ENCODE data around the gene FOXE1.

The FOXE1 gene

GRCh38 chr9:97847474-97848214, 5.4 kb upstream of the FOXE1 start:
- Histone ChIP-seq H3K4me3 (ENCODE audit: low read depth in 1 of 2, low read length in 2 of 2) (no peak overlapping the region), H3K4me1 (ENCODE audit: control insufficient read depth in 1 of 2, insufficient read depth in 2 of 2, low read length in 2 of 2) (peaks cover 0 to 4% of the 10 kb centered on the region in 2 donors), H3K27me3 (ENCODE audit: control insufficient read depth in 1 of 2, insufficient read depth in 2 of 2, low read length in 2 of 2) (peaks cover 59 to 81% of the 10 kb centered on the region in 2 donors), H3K27ac (ENCODE audit: low read depth, low read length) (no peak overlapping the region), H3K9me3 (ENCODE audit: control insufficient read depth in 1 of 2, low read length in 2 of 2) (no peaks in the 10 kb centered on the region), H3K9ac (ENCODE audit: low read depth in 1 of 2, low read length in 2 of 2) (no peak overlapping the region), H3K36me3 (ENCODE audit: control insufficient read depth in 1 of 2, insufficient read depth in 2 of 2, low read length in 2 of 2) (no peaks in the 10 kb centered on the region)

DNA sequence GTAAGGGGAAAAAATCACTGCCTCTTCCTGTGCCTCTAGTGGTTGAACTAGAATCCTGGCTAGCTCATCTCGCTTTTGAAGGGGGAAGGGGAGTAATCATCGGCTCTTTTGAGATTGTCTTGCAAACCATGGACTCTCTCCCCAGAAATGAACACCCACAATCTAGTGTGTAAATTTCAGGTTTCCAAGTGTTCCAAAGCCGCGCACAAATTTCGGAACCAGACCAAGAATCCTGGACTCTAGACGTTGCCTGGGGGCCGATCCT, 4.9 kb upstream of the FOXE1 start:
- Histone ChIP-seq H3K27ac (ENCODE audit: low read depth, low read length) (no peak overlapping the region), H3K4me3 (ENCODE audit: low read depth in 1 of 2, low read length in 2 of 2) (no peak overlapping the region), H3K4me1 (ENCODE audit: control insufficient read depth in 1 of 2, insufficient read depth in 2 of 2, low read length in 2 of 2) (peaks cover 0 to 5% of the 10 kb centered on the region in 2 donors), H3K9me3 (ENCODE audit: control insufficient read depth in 1 of 2, low read length in 2 of 2) (no peaks in the 10 kb centered on the region), H3K9ac (ENCODE audit: low read depth in 1 of 2, low read length in 2 of 2) (no peak overlapping the region), H3K27me3 (ENCODE audit: control insufficient read depth in 1 of 2, insufficient read depth in 2 of 2, low read length in 2 of 2) (peaks cover 62 to 81% of the 10 kb centered on the region in 2 donors), H3K36me3 (ENCODE audit: control insufficient read depth in 1 of 2, insufficient read depth in 2 of 2, low read length in 2 of 2) (no peaks in the 10 kb centered on the region)

DNA sequence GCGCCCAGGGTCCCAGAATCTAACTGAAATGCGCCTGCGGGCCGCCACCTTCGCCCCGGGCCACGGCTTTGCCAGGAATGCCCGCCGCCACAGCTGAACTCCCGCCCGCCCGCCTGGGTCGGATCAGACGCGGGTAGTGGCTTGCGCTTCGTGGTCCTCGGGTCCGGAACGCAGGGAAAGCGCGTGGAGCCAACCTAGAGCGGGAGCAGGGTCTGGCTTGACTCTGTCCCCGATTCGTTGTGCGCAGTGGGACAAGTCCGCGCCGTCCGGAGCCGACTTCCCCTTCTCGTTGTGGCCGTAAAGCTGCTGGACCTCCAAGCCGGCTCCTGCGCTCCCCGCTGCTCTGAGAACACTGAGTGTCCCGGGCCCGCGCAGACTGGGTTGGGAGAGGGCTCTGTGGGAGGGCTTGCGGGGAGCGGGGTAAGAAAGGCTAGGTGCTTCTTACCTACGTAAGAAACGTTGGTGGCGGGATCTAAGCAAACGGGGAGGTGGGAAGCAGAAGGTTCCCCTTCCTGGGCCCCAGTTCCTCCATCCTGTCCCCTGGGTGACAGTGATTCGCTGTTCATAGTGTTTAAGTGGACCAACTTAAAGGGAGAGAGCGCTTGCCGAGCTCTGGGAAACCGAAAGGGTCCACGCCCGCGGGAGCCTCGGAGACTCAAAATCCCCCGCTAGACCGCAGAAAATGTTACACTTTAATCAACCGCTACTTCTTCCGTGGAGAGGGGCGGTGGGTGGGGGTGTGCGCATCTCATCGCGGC, 4.4 kb upstream of the FOXE1 start:
- H3K9ac ChIP-seq (ENCODE audit: low read depth in 1 of 2, low read length in 2 of 2) = no peak overlapping the region
- H3K9me3 ChIP-seq (ENCODE audit: control insufficient read depth in 1 of 2, low read length in 2 of 2) = no peaks in the 10 kb centered on the region
- no peaks in the 10 kb centered on the region for H3K36me3 ChIP-seq (ENCODE audit: control insufficient read depth in 1 of 2, insufficient read depth in 2 of 2, low read length in 2 of 2)
- peak overlapping the region; percentile 43 to 48 for H3K4me3 ChIP-seq (ENCODE audit: low read depth in 1 of 2, low read length in 2 of 2)
- H3K27me3 ChIP-seq (ENCODE audit: control insufficient read depth in 1 of 2, insufficient read depth in 2 of 2, low read length in 2 of 2) = peaks cover 65 to 82% of the 10 kb centered on the region in 2 donors
- H3K27ac ChIP-seq (ENCODE audit: low read depth, low read length) = no peak overlapping the region
- peaks cover 0 to 7% of the 10 kb centered on the region in 2 donors for H3K4me1 ChIP-seq (ENCODE audit: control insufficient read depth in 1 of 2, insufficient read depth in 2 of 2, low read length in 2 of 2)

DNA sequence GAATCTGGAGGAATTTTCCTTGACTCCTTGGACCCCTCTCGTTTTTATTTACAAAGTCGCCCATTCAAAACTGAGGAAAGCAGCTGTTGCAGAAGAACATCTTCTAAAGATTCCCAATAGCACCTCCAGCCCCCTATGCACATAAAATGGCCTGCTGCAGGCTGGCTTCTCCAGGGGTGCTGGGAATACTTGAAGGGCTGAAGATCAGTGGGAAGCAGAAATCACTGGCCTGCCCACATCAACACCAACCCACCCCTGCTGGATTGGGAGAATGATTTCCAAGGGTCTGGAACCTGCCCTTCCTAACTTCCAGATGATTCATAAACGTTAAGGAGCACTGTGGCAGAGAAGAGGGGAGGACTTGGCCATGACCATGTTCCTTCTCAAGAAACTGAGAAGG, 3.0 kb upstream of the FOXE1 start:
- no peaks in the 10 kb centered on the region for H3K36me3 ChIP-seq (ENCODE audit: control insufficient read depth in 1 of 2, insufficient read depth in 2 of 2, low read length in 2 of 2)
- no peak overlapping the region for H3K27ac ChIP-seq (ENCODE audit: low read depth, low read length)
- H3K27me3 ChIP-seq (ENCODE audit: control insufficient read depth in 1 of 2, insufficient read depth in 2 of 2, low read length in 2 of 2) = peaks cover 69 to 84% of the 10 kb centered on the region in 2 donors
- peaks cover 0 to 7% of the 10 kb centered on the region in 2 donors for H3K4me1 ChIP-seq (ENCODE audit: control insufficient read depth in 1 of 2, insufficient read depth in 2 of 2, low read length in 2 of 2)
- H3K9me3 ChIP-seq (ENCODE audit: control insufficient read depth in 1 of 2, low read length in 2 of 2) = no peaks in the 10 kb centered on the region
- no peak overlapping the region for H3K4me3 ChIP-seq (ENCODE audit: low read depth in 1 of 2, low read length in 2 of 2)
- H3K9ac ChIP-seq (ENCODE audit: low read depth in 1 of 2, low read length in 2 of 2) = no peak overlapping the region

DNA sequence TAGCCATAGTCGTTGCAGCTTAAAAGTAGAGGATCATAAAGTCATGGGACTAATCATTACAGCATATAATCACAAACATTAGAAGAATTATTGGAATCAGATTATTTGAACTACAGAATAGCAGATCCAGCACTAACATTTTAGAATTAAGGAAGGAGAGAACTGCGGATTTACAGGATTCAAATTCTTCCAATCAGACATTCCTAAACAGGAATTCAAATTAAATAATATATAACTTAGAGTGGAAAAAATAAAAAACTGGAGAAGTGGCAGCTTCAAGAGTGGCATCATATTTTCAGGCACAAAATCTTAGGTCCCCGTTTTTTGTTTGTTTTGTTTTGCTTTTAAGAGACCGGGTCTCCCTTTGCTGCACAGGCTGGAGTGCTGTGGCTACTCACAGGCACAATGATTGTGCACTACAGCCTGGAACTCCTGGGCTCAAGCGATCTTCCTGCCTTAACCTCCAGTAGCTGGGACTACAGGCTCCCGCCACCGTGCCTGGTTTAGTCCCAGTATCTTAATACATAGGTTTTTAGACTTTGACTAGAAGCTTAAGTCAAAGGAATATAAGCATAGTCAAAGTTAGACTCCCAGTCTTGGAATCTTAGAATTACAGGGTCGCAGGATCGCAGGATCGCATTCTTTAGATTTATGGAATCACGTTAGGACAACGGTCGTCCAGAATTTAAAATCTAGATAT, 2.1 kb upstream of the FOXE1 start:
- Histone ChIP-seq H3K4me1 (ENCODE audit: control insufficient read depth in 1 of 2, insufficient read depth in 2 of 2, low read length in 2 of 2) (peaks cover 0 to 7% of the 10 kb centered on the region in 2 donors), H3K27me3 (ENCODE audit: control insufficient read depth in 1 of 2, insufficient read depth in 2 of 2, low read length in 2 of 2) (peaks cover 71 to 85% of the 10 kb centered on the region in 2 donors), H3K9me3 (ENCODE audit: control insufficient read depth in 1 of 2, low read length in 2 of 2) (no peaks in the 10 kb centered on the region), H3K27ac (ENCODE audit: low read depth, low read length) (no peak overlapping the region), H3K36me3 (ENCODE audit: control insufficient read depth in 1 of 2, insufficient read depth in 2 of 2, low read length in 2 of 2) (no peaks in the 10 kb centered on the region), H3K4me3 (ENCODE audit: low read depth in 1 of 2, low read length in 2 of 2) (no peak overlapping the region), H3K9ac (ENCODE audit: low read depth in 1 of 2, low read length in 2 of 2) (no peak overlapping the region)

GRCh38 chr9:97851446-97851883, 1.6 kb upstream of the FOXE1 start:
- peaks cover 0 to 7% of the 10 kb centered on the region in 2 donors for H3K4me1 ChIP-seq (ENCODE audit: control insufficient read depth in 1 of 2, insufficient read depth in 2 of 2, low read length in 2 of 2)
- H3K27me3 ChIP-seq (ENCODE audit: control insufficient read depth in 1 of 2, insufficient read depth in 2 of 2, low read length in 2 of 2) = peaks cover 71 to 85% of the 10 kb centered on the region in 2 donors

DNA sequence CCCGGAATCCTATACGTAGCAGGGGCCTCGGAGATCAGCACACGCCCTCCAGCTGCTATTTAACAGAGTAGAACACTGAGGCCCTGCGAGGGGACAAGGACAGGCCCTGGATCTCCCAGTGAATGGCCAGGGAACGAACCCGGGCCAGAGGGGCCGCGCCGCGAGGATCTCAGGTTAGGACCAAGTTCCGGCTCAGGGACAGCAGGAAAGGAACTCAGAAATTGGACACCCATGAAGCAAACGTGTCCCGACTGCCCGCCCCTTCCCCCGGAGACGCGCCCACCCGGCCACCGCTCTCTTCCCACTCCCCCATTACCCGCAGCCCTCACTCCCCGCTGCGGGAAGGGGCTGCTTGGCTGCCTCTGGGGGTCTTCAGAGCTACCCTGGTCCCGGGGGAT, 1.0 kb upstream of the FOXE1 start:
- no peak overlapping the region for H3K9ac ChIP-seq (ENCODE audit: low read depth in 1 of 2, low read length in 2 of 2)
- H3K9me3 ChIP-seq (ENCODE audit: control insufficient read depth in 1 of 2, low read length in 2 of 2) = no peaks in the 10 kb centered on the region
- no peak overlapping the region for H3K27ac ChIP-seq (ENCODE audit: low read depth, low read length)
- H3K4me3 ChIP-seq (ENCODE audit: low read depth in 1 of 2, low read length in 2 of 2) = no peak overlapping the region
- H3K27me3 ChIP-seq (ENCODE audit: control insufficient read depth in 1 of 2, insufficient read depth in 2 of 2, low read length in 2 of 2) = peaks cover 71 to 85% of the 10 kb centered on the region in 2 donors
- peaks cover 0 to 7% of the 10 kb centered on the region in 2 donors for H3K4me1 ChIP-seq (ENCODE audit: control insufficient read depth in 1 of 2, insufficient read depth in 2 of 2, low read length in 2 of 2)
- no peaks in the 10 kb centered on the region for H3K36me3 ChIP-seq (ENCODE audit: control insufficient read depth in 1 of 2, insufficient read depth in 2 of 2, low read length in 2 of 2)

More at GRCh38 chr9:97851446-97851883, 1.6 kb upstream of the FOXE1 start:
- H3K4me3 ChIP-seq (ENCODE audit: low read depth in 1 of 2, low read length in 2 of 2) = no peak overlapping the region
- H3K27ac ChIP-seq (ENCODE audit: low read depth, low read length) = no peak overlapping the region
- no peak overlapping the region for H3K9ac ChIP-seq (ENCODE audit: low read depth in 1 of 2, low read length in 2 of 2)
- H3K36me3 ChIP-seq (ENCODE audit: control insufficient read depth in 1 of 2, insufficient read depth in 2 of 2, low read length in 2 of 2) = no peaks in the 10 kb centered on the region
- H3K9me3 ChIP-seq (ENCODE audit: control insufficient read depth in 1 of 2, low read length in 2 of 2) = no peaks in the 10 kb centered on the region

GRCh38 chr9:97852399-97853055, 499 bp upstream of the FOXE1 start:
- no peaks in the 10 kb centered on the region for H3K36me3 ChIP-seq (ENCODE audit: control insufficient read depth in 1 of 2, insufficient read depth in 2 of 2, low read length in 2 of 2)
- H3K27me3 ChIP-seq (ENCODE audit: control insufficient read depth in 1 of 2, insufficient read depth in 2 of 2, low read length in 2 of 2) = peaks cover 71 to 85% of the 10 kb centered on the region in 2 donors
- no peak overlapping the region for H3K4me3 ChIP-seq (ENCODE audit: low read depth in 1 of 2, low read length in 2 of 2)
- no peak overlapping the region for H3K9ac ChIP-seq (ENCODE audit: low read depth in 1 of 2, low read length in 2 of 2)
- peaks cover 0 to 7% of the 10 kb centered on the region in 2 donors for H3K4me1 ChIP-seq (ENCODE audit: control insufficient read depth in 1 of 2, insufficient read depth in 2 of 2, low read length in 2 of 2)
- H3K27ac ChIP-seq (ENCODE audit: low read depth, low read length) = no peak overlapping the region
- H3K9me3 ChIP-seq (ENCODE audit: control insufficient read depth in 1 of 2, low read length in 2 of 2) = no peaks in the 10 kb centered on the region

DNA sequence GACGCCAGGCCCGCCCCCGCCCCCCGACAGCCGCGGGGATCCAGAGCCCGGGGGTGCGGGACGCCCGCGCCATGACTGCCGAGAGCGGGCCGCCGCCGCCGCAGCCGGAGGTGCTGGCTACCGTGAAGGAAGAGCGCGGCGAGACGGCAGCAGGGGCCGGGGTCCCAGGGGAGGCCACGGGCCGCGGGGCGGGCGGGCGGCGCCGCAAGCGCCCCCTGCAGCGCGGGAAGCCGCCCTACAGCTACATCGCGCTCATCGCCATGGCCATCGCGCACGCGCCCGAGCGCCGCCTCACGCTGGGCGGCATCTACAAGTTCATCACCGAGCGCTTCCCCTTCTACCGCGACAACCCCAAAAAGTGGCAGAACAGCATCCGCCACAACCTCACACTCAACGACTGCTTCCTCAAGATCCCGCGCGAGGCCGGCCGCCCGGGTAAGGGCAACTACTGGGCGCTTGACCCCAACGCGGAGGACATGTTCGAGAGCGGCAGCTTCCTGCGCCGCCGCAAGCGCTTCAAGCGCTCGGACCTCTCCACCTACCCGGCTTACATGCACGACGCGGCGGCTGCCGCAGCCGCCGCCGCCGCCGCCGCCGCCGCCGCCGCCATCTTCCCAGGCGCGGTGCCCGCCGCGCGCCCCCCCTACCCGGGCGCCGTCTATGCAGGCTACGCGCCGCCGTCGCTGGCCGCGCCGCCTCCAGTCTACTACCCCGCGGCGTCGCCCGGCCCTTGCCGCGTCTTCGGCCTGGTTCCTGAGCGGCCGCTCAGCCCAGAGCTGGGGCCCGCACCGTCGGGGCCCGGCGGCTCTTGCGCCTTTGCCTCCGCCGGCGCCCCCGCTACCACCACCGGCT, 1.0 kb downstream of the FOXE1 start:
- peaks cover 0 to 3% of the 10 kb centered on the region in 2 donors for H3K4me1 ChIP-seq (ENCODE audit: control insufficient read depth in 1 of 2, insufficient read depth in 2 of 2, low read length in 2 of 2)
- H3K27me3 ChIP-seq (ENCODE audit: control insufficient read depth in 1 of 2, insufficient read depth in 2 of 2, low read length in 2 of 2) = peaks cover 73 to 87% of the 10 kb centered on the region in 2 donors
- H3K4me3 ChIP-seq (ENCODE audit: low read depth in 1 of 2, low read length in 2 of 2) = no peak overlapping the region
- H3K9ac ChIP-seq (ENCODE audit: low read depth in 1 of 2, low read length in 2 of 2) = no peak overlapping the region
- H3K27ac ChIP-seq (ENCODE audit: low read depth, low read length) = no peak overlapping the region
- no peaks in the 10 kb centered on the region for H3K9me3 ChIP-seq (ENCODE audit: control insufficient read depth in 1 of 2, low read length in 2 of 2)
- no peaks in the 10 kb centered on the region for H3K36me3 ChIP-seq (ENCODE audit: control insufficient read depth in 1 of 2, insufficient read depth in 2 of 2, low read length in 2 of 2)

All from duodenal mucosa (tissue), 2 donors.